HepG2 (cell line): ENCODE data around the gene UTP15. TPM values are rescaled to one million over a fixed set of nuclear protein-coding genes. Genes with fewer than 3 reads are reported as not detected.

Experiments
- ARHGAP35 ChIP-seq: sonication (generic); formaldehyde crosslinking; IDR thresholded peaks from 2 replicates; pipeline ENCODE4 v1.9.0; 2022; ENCODE audit warnings: mild to moderate bottlenecking, inconsistent platforms, moderate library complexity, missing genetic modification reagents, borderline replicate concordance
- ARNTL ChIP-seq: sonication (generic); formaldehyde crosslinking; IDR thresholded peaks from 2 replicates; pipeline ENCODE4 v1.4.0; 2020; ENCODE audit warnings: mild to moderate bottlenecking, missing genetic modification reagents
- ATF5 ChIP-seq: sonication (generic); formaldehyde crosslinking; IDR thresholded peaks from 2 replicates; pipeline ENCODE4 v1.4.0; 2020; ENCODE audit warnings: mild to moderate bottlenecking, low read depth, missing genetic modification reagents
- ETV6 ChIP-seq: sonication (generic); formaldehyde crosslinking; conservative IDR thresholded peaks from 2 replicates; pipeline ENCODE4 v1.4.0; 2020; ENCODE audit warnings: missing genetic modification reagents
- FOXJ3 ChIP-seq: sonication (generic); formaldehyde crosslinking; IDR thresholded peaks from 2 replicates; pipeline ENCODE4 v1.4.0; 2020; ENCODE audit warnings: missing genetic modification reagents, mild to moderate bottlenecking, borderline replicate concordance
- HNRNPK ChIP-seq: fragments of 200-400 bp; formaldehyde crosslinking; IDR thresholded peaks from 2 replicates; pipeline ENCODE4 v1.6.1; 2018; ENCODE audit warnings: low read length, low read depth, moderate library complexity, mild to moderate bottlenecking; ENCODE audit not compliant: poor library complexity, severe bottlenecking
- JDP2 ChIP-seq: sonication (generic); formaldehyde crosslinking; IDR thresholded peaks from 2 replicates; pipeline ENCODE4 v1.8.1; 2022; ENCODE audit warnings: missing genetic modification reagents, borderline replicate concordance
- KDM2A ChIP-seq: sonication (generic); formaldehyde crosslinking; IDR thresholded peaks from 2 replicates; pipeline ENCODE4 v1.4.0; 2020; ENCODE audit warnings: low read depth, missing genetic modification reagents, borderline replicate concordance
- POLR2AphosphoS5 ChIP-seq: IDR thresholded peaks from 2 replicates; pipeline ENCODE4 v1.6.1; 2012; ENCODE audit warnings: low read depth, low read length
- RBM39 ChIP-seq: fragments of 200-400 bp; formaldehyde crosslinking; IDR thresholded peaks from one replicate; pipeline ENCODE4 v1.6.1; 2018; ENCODE audit warnings: antibody characterized with exemption, mild to moderate bottlenecking, low read depth, low read length; ENCODE audit not compliant: poor library complexity, severe bottlenecking
- SRY ChIP-seq: sonication (generic); formaldehyde crosslinking; IDR thresholded peaks from 2 replicates; pipeline ENCODE4 v1.8.0; 2022; ENCODE audit warnings: mild to moderate bottlenecking, missing genetic modification reagents
- TCF7 ChIP-seq: sonication (generic); IDR thresholded peaks from 2 replicates; pipeline ENCODE4 v1.6.1; 2016; ENCODE audit warnings: antibody characterized with exemption, low read depth
- U2AF1 ChIP-seq: fragments of 200-400 bp; formaldehyde crosslinking; optimal IDR thresholded peaks from 2 replicates; pipeline ENCODE3; 2017; ENCODE audit warnings: mild to moderate bottlenecking, low read depth, low read length
- XRCC5 ChIP-seq: fragments of 200-400 bp; formaldehyde crosslinking; optimal IDR thresholded peaks from 2 replicates; pipeline ENCODE3; 2017; ENCODE audit warnings: mild to moderate bottlenecking, low read length
- ZBTB14 ChIP-seq: sonication (generic); formaldehyde crosslinking; IDR thresholded peaks from 2 replicates; pipeline ENCODE4 v1.4.0; 2020; ENCODE audit warnings: missing genetic modification reagents
- ZFP90 ChIP-seq: sonication (generic); formaldehyde crosslinking; IDR thresholded peaks from 2 replicates; pipeline ENCODE4 v1.8.0; 2022; ENCODE audit warnings: missing genetic modification reagents, mild to moderate bottlenecking, inconsistent platforms, borderline replicate concordance
- ZNF280D ChIP-seq: sonication (generic); formaldehyde crosslinking; IDR thresholded peaks from 2 replicates; pipeline ENCODE4 v1.5.1; 2020; ENCODE audit warnings: mild to moderate bottlenecking, missing genetic modification reagents
- ZNF30 ChIP-seq: sonication (generic); formaldehyde crosslinking; IDR thresholded peaks from 2 replicates; pipeline ENCODE4 v1.5.0; 2020; ENCODE audit warnings: mild to moderate bottlenecking, missing genetic modification reagents
- ZNF362 ChIP-seq: sonication (generic); formaldehyde crosslinking; IDR thresholded peaks from 2 replicates; pipeline ENCODE4 v1.4.0; 2020; ENCODE audit warnings: missing genetic modification reagents, mild to moderate bottlenecking, borderline replicate concordance
- ZNF547 ChIP-seq: sonication (generic); formaldehyde crosslinking; IDR thresholded peaks from 2 replicates; pipeline ENCODE4 v1.5.1; 2020; ENCODE audit warnings: mild to moderate bottlenecking, missing genetic modification reagents
- ZNF737 ChIP-seq: sonication (generic); formaldehyde crosslinking; IDR thresholded peaks from 2 replicates; pipeline ENCODE4 v1.5.0; 2020; ENCODE audit warnings: missing genetic modification reagents, mild to moderate bottlenecking, borderline replicate concordance
- ZNF816 ChIP-seq: sonication (generic); formaldehyde crosslinking; IDR thresholded peaks from 2 replicates; pipeline ENCODE4 v1.8.0; 2022; ENCODE audit warnings: missing genetic modification reagents, mild to moderate bottlenecking, borderline replicate concordance
- polyA plus RNA-seq, 8 experiments: library from polyadenylated mRNA; depleted of rRNA in 3 of 8; stranded (reverse) in 7 of 8; unstranded in 1 of 8; fragments of >200 nt; fragmentation: Illumina TruSeq in 4 of 8; extraction: Trizol in 4 of 8; gene quantifications; 2 replicates each; pipeline versions ENCODE4 v1.2.1 to v1.2.3, GENCODE V29; 2011 to 2016; ENCODE audit warnings: low read depth in 4 of 8, missing spikeins in 1 of 8, mixed read lengths in 1 of 8; ENCODE audit not compliant: insufficient read depth in 1 of 8
- total RNA-seq, 5 experiments: library from RNA; depleted of rRNA; stranded (reverse); fragments of >200 nt; fragmentation: Illumina TruSeq; extraction: Trizol; gene quantifications; 2 replicates each; pipeline ENCODE4 v1.2.3, GENCODE V29; 2016; ENCODE audit warnings: low read depth in 1 of 5

Gene UTP15
- total and polyA plus RNA-seq, 2 of the 13 experiments (the other 11 are each of a cell fraction or from before 2014, with no cell fraction given) = 7.3 to 35.8 TPM

- TF ChIP-seq ETV6 (CRISPR knock-in tag) (no peak), HNRNPK (no peak), ZNF816 (peak; percentile 37; the same call in 1 of the 2 replicates), SRY (CRISPR knock-in tag) (no peak), ZNF737 (no peak), FOXJ3 (CRISPR knock-in tag) (peak; percentile 98), ARHGAP35 (CRISPR knock-in tag) (no peak), JDP2 (CRISPR knock-in tag) (no peak), ZNF280D (CRISPR knock-in tag) (no peak), TCF7 (peak; percentile 99), XRCC5 (no peak), RBM39 (no peak), ZNF547 (CRISPR knock-in tag) (no peak), KDM2A (CRISPR knock-in tag) (no peak), ZFP90 (peak; percentile 57; the same call in 1 of the 2 replicates), ZBTB14 (no peak), POLR2AphosphoS5 (no peak), ARNTL (peak; percentile 68), ZNF362 (CRISPR knock-in tag) (no peak; the same call in 1 of the 2 replicates), U2AF1 (no peak), ATF5 (no peak), ZNF30 (CRISPR knock-in tag) (no peak)
These were observed 58.4 kb downstream of the UTP15 start (continued) for GRCh38 chr5:73623901-73624404.
